Amygdala (tissue), 56 donors: ENCODE results near the gene EDDM3A.

Experiments used
- DNase-seq, 56 donors: peaks; one replicate each; lab custom pipeline; 2025; lab: John Stamatoyannopoulos, UW

The EDDM3A gene

GRCh38 chr14:20782280-20782890 lies 36.7 kb downstream of the EDDM3A start:
- peak in 1 of 56 donors; percentile 15 for DNase-seq

GRCh38 chr14:20787025-20787424 lies 41.3 kb downstream of the EDDM3A start:
- no peak for DNase-seq

GRCh38 chr14:20789230-20789813 lies 43.6 kb downstream of the EDDM3A start:
- DNase-seq = no peak

- DNase-seq = no peak
Observed at GRCh38 chr14:20790464-20791116, 44.9 kb downstream of the EDDM3A start.

DNA sequence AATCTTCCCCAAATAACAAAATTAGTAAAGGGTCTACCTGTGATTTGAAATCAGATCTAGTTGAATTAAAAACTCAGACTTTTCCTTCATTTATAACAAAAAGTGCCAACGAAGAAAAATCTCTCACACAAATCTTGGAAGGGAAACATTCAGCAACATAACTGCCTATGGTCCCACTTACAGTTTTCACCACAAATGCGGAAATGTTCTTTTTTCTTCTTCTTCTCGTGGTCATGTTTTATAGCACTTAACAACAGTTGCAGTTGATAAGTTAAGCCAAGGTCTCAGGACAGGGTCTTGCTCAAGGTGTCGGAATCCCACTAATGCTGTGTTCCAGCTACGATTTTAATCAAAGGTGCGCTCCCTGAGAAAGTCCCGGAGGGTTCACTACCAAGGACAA lies 45.5 kb downstream of the EDDM3A start:
- no peak for DNase-seq

GRCh38 chr14:20791597-20791996 lies 45.9 kb downstream of the EDDM3A start:
- DNase-seq = no peak

- DNase-seq = no peak
Observed at GRCh38 chr14:20792556-20792955, 46.9 kb downstream of the EDDM3A start.

GRCh38 chr14:20794644-20795369 lies 49.1 kb downstream of the EDDM3A start:
- no peak for DNase-seq

DNA sequence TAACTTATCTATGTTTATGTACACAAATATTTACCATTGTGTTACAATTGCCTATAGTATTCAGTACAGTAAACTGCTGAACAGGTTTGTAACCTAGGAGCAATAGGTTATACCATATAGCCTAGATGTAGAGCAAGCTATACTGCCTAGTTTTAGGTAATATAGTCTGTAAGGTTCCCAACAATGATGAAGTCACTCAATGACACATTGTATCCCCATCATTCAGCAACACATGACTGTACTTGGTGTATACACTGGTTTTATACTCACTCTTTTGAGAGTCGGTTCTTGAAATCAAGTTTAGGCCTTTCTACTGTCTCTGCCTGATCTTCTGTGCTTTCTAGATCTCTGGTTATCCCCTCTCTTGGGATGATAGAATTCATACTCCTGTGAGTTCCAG lies 51.5 kb downstream of the EDDM3A start:
- no peak for DNase-seq
